ENCODE data around the gene ACOT13.
"Not testable (repeated sequence)": the region's sequence is repeated elsewhere in the genome, so short reads cannot be mapped to it uniquely, and the experiment has no call there.

Gene ACOT13

GRCh38 chr6:24659561-24659960 lies 7.3 kb upstream of the ACOT13 start:
- DNase-seq (ENCODE audit: extremely low read depth, low read depth) = no peak
- H3K4me3 ChIP-seq (replicated peaks; ENCODE audit: low read depth, low read length) = no peak overlapping the region
- TF ChIP-seq CTCF (IDR thresholded peaks at IDR 0.05; ENCODE audit: low read depth, low read length, missing control alignments) = no peak

GRCh38 chr6:24660105-24660504 lies 6.8 kb upstream of the ACOT13 start:
- no peak for TF ChIP-seq CTCF (IDR thresholded peaks at IDR 0.05; ENCODE audit: low read depth, low read length, missing control alignments)
- no peak overlapping the region for H3K4me3 ChIP-seq (replicated peaks; ENCODE audit: low read depth, low read length)
- DNase-seq (ENCODE audit: extremely low read depth, low read depth) = no peak

GRCh38 chr6:24661759-24662158 lies 5.1 kb upstream of the ACOT13 start:
- H3K4me3 ChIP-seq (replicated peaks; ENCODE audit: low read depth, low read length); DNase-seq (ENCODE audit: extremely low read depth, low read depth): not testable (repeated sequence)

GRCh38 chr6:24662236-24662635 lies 4.6 kb upstream of the ACOT13 start:
- no peak overlapping the region for H3K4me3 ChIP-seq (replicated peaks; ENCODE audit: low read depth, low read length)
- no peak for DNase-seq (ENCODE audit: extremely low read depth, low read depth)
- TF ChIP-seq CTCF (IDR thresholded peaks at IDR 0.05; ENCODE audit: low read depth, low read length, missing control alignments) = no peak

- H3K4me3 ChIP-seq (replicated peaks; ENCODE audit: low read depth, low read length) = no peak overlapping the region
Measured at GRCh38 chr6:24663189-24663588, 3.7 kb upstream of the ACOT13 start.

GRCh38 chr6:24664046-24664987 lies 2.6 kb upstream of the ACOT13 start:
- no peak for TF ChIP-seq CTCF (IDR thresholded peaks at IDR 0.05; ENCODE audit: low read depth, low read length, missing control alignments)
- no peak overlapping the region for H3K4me3 ChIP-seq (replicated peaks; ENCODE audit: low read depth, low read length)
- DNase-seq (ENCODE audit: extremely low read depth, low read depth) = no peak

More at GRCh38 chr6:24663189-24663588, 3.7 kb upstream of the ACOT13 start:
- no peak for TF ChIP-seq CTCF (IDR thresholded peaks at IDR 0.05; ENCODE audit: low read depth, low read length, missing control alignments)
- DNase-seq (ENCODE audit: extremely low read depth, low read depth) = no peak

GRCh38 chr6:24666097-24666640 lies 708 bp upstream of the ACOT13 start:
- no peak for DNase-seq (ENCODE audit: extremely low read depth, low read depth)

More at GRCh38 chr6:24666097-24666640, 708 bp upstream of the ACOT13 start:
- peak overlapping the region; percentile 97 for H3K4me3 ChIP-seq (replicated peaks; ENCODE audit: low read depth, low read length)
- no peak for TF ChIP-seq CTCF (IDR thresholded peaks at IDR 0.05; ENCODE audit: low read depth, low read length, missing control alignments)

Data from HFF-Myc (cell line).